Smooth muscle cell (in vitro differentiated cells): ENCODE data around the gene COL24A1. TPM values are rescaled to one million over a fixed set of nuclear protein-coding genes. Genes with fewer than 3 reads are reported as not detected.
A peak's percentile ranks its signal among the peaks of the same experiment; 100 is the strongest.
"Not testable (repeated sequence)": the region's sequence is repeated elsewhere in the genome, so short reads cannot be mapped to it uniquely, and the experiment has no call there.

Source experiments
- DNase-seq: peaks from one replicate; lab custom pipeline; 2025; ENCODE audit not compliant: unreplicated experiment; lab: John Stamatoyannopoulos, UW
- H2AFZ ChIP-seq: fragments of 200-600 bp; sonication (generic); 2 replicates; pipeline ENCODE4 v1.6.0; 2016; ENCODE audit warnings: antibody characterized with exemption, low read depth, mild to moderate bottlenecking
- H3F3A ChIP-seq: fragments of 200-600 bp; sonication (generic); 2 replicates; pipeline ENCODE4 v1.6.0; 2017; ENCODE audit warnings: antibody characterized with exemption, low read depth
- H3K27ac ChIP-seq: fragments of 200-600 bp; sonication (generic); 2 replicates; pipeline ENCODE4 v1.5.1; 2016; ENCODE audit warnings: low read depth, mild to moderate bottlenecking
- H3K27me3 ChIP-seq: fragments of 200-600 bp; sonication (generic); 2 replicates; pipeline ENCODE4 v1.6.1; 2016; ENCODE audit warnings: low read depth, mild to moderate bottlenecking
- H3K36me3 ChIP-seq: fragments of 200-600 bp; sonication (generic); 2 replicates; pipeline ENCODE4 v1.5.1; 2016; ENCODE audit warnings: low read depth
- H3K4me1 ChIP-seq: fragments of 200-600 bp; sonication (generic); 2 replicates; pipeline ENCODE4 v1.5.1; 2016; ENCODE audit warnings: low read depth
- H3K4me2 ChIP-seq: fragments of 200-600 bp; sonication (generic); 2 replicates; pipeline ENCODE4 v1.6.0; 2016; ENCODE audit warnings: mild to moderate bottlenecking
- H3K4me3 ChIP-seq: fragments of 200-600 bp; sonication (generic); 2 replicates; pipeline ENCODE4 v1.5.1; 2016; ENCODE audit warnings: mild to moderate bottlenecking
- H3K79me2 ChIP-seq: fragments of 200-600 bp; sonication (generic); 2 replicates; pipeline ENCODE4 v1.6.0; 2016; ENCODE audit warnings: low read depth, mild to moderate bottlenecking
- H3K9ac ChIP-seq: fragments of 200-600 bp; sonication (generic); 2 replicates; pipeline ENCODE4 v1.6.0; 2016; ENCODE audit warnings: low read depth
- H3K9me3 ChIP-seq: fragments of 200-600 bp; sonication (generic); replicated peaks from 2 replicates; pipeline ENCODE4 v1.5.1; 2016; ENCODE audit warnings: low read depth
- H4K20me1 ChIP-seq: fragments of 200-600 bp; sonication (generic); 2 replicates; pipeline ENCODE4 v1.6.0; 2016; ENCODE audit warnings: low read depth
- CTCF ChIP-seq: fragments of 200-600 bp; sonication (generic); IDR thresholded peaks from 2 replicates; pipeline ENCODE4 v1.5.1; 2017; ENCODE audit warnings: borderline replicate concordance, mild to moderate bottlenecking, antibody characterized with exemption; ENCODE audit not compliant: insufficient read depth, poor library complexity, severe bottlenecking
- WGBS: methylation state at CpG from one replicate; pipeline ENCODE4 v1.1.7; 2016; ENCODE audit warnings: low lambda C conversion rate; 5-methylcytosine and 5-hydroxymethylcytosine counted together
- polyA plus RNA-seq: library from polyadenylated mRNA; unstranded; fragments of >200 nt; fragmentation: Nextera tagmentation; extraction: Ambion mirVana; gene quantifications from 2 replicates; pipeline ENCODE4 v1.2.1, GENCODE V29; 2016
- total RNA-seq: library from RNA; depleted of rRNA; stranded (reverse); fragments of >200 nt; gene quantifications from 2 replicates; pipeline ENCODE4 v1.2.3, GENCODE V29; 2014

The COL24A1 gene
- total and polyA plus RNA-seq, 2 experiments from 2014 or later = 1.5 to 3.2 TPM

- Histone ChIP-seq H3K27ac (no peak overlapping the region), H3K4me1 (peaks cover 19% of the 10 kb centered on the region), H3K4me2 (peak overlapping the region; percentile 57), H4K20me1 (no peaks in the 10 kb centered on the region), H3K4me3 (no peak overlapping the region), H3K27me3 (no peaks in the 10 kb centered on the region), H3F3A (no peaks in the 10 kb centered on the region), H3K9ac (no peak overlapping the region), H3K36me3 (no peaks in the 10 kb centered on the region), H3K9me3 (no peaks in the 10 kb centered on the region), H2AFZ (no peak overlapping the region), H3K79me2 (no peaks in the 10 kb centered on the region)
- DNase-seq = no peak
- TF ChIP-seq CTCF = no peak
- 65% methylated on average over 3 of the region's 3 CpGs for WGBS
Observed at GRCh38 chr1:85846706-85847105, 309.9 kb downstream of the COL24A1 start.

DNA sequence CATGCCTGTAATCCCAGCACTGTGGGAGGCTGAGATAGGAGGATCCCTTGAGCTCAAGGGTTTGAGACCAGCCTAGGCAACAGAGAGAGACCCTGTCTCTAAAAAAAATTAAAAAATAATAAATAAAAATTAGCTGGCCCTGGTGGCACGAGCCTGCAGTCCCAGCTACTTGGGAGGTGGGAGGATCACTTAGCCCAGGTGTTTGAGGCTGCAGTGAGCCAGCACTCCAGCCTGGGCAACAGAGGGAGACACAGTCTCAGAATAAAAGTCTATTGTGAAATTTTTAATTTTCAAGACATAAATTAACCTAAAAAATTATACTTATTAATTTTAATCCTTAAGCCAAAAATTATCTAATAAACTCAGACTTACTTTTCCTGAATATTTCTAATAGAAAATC, 317.1 kb downstream of the COL24A1 start:
- 88% methylated on average over 1 of the region's 1 CpG for WGBS
- TF ChIP-seq CTCF = no peak
- H3K9me3 ChIP-seq = no peaks in the 10 kb centered on the region
- H3K4me2 ChIP-seq = no peak overlapping the region
- no peak overlapping the region for H3K27ac ChIP-seq
- H3K4me3 ChIP-seq = no peak overlapping the region
- no peak overlapping the region for H3K9ac ChIP-seq
- no peak for DNase-seq
- H3F3A ChIP-seq = no peaks in the 10 kb centered on the region
- no peak overlapping the region for H2AFZ ChIP-seq
- no peaks in the 10 kb centered on the region for H4K20me1 ChIP-seq
- H3K36me3 ChIP-seq = no peaks in the 10 kb centered on the region
- H3K4me1 ChIP-seq = no peaks in the 10 kb centered on the region
- no peaks in the 10 kb centered on the region for H3K79me2 ChIP-seq
- H3K27me3 ChIP-seq = no peaks in the 10 kb centered on the region

- DNase-seq = no peak
- WGBS = 92% methylated on average over 2 of the region's 2 CpGs
- no peaks in the 10 kb centered on the region for H3K9me3 ChIP-seq
- TF ChIP-seq CTCF = no peak
- H2AFZ ChIP-seq = no peak overlapping the region
- no peaks in the 10 kb centered on the region for H3K4me1 ChIP-seq
- H3K4me2 ChIP-seq = no peak overlapping the region
- H3K27me3 ChIP-seq = no peaks in the 10 kb centered on the region
- no peaks in the 10 kb centered on the region for H3F3A ChIP-seq
- no peaks in the 10 kb centered on the region for H3K36me3 ChIP-seq
- H4K20me1 ChIP-seq = no peaks in the 10 kb centered on the region
- H3K9ac ChIP-seq = no peak overlapping the region
- H3K79me2 ChIP-seq = no peaks in the 10 kb centered on the region
- no peak overlapping the region for H3K27ac ChIP-seq
- H3K4me3 ChIP-seq = no peak overlapping the region
Observed at GRCh38 chr1:85838238-85838637, 318.3 kb downstream of the COL24A1 start.

GRCh38 chr1:85836736-85837135, 319.8 kb downstream of the COL24A1 start:
- Histone ChIP-seq H3K9me3 (no peaks in the 10 kb centered on the region), H3K79me2 (no peaks in the 10 kb centered on the region), H3K36me3 (no peaks in the 10 kb centered on the region), H2AFZ (no peak overlapping the region), H3K4me3 (no peak overlapping the region), H3K9ac (no peak overlapping the region), H3K27ac (no peak overlapping the region), H3K27me3 (no peaks in the 10 kb centered on the region), H3F3A (no peaks in the 10 kb centered on the region), H3K4me2 (no peak overlapping the region), H4K20me1 (no peaks in the 10 kb centered on the region), H3K4me1 (no peaks in the 10 kb centered on the region)
- DNase-seq = no peak
- no peak for TF ChIP-seq CTCF
- 70% methylated on average over 4 of the region's 4 CpGs for WGBS

GRCh38 chr1:85833165-85833564, 323.4 kb downstream of the COL24A1 start:
- not testable (repeated sequence) for H3K9me3 ChIP-seq, H3K4me3 ChIP-seq, H3K9ac ChIP-seq, H3K36me3 ChIP-seq, H3K79me2 ChIP-seq, H3K4me2 ChIP-seq, DNase-seq, H3F3A ChIP-seq, H4K20me1 ChIP-seq, H2AFZ ChIP-seq, H3K27me3 ChIP-seq, H3K27ac ChIP-seq, H3K4me1 ChIP-seq
- 87% methylated on average over 2 of the region's 2 CpGs for WGBS
